OCI-LY7 (cell line): Measurements from ENCODE around the gene SERPINA1. TPM values are rescaled to one million over a fixed set of nuclear protein-coding genes. Genes with fewer than 3 reads are reported as not detected.

Experiments
- BruUV-seq: library from RNA; stranded (reverse); fragments of 400-500 nt; replicated peaks from 2 replicates; lab custom pipeline; 2021; lab: Mats Ljungman, UMichigan
- CTCF ChIA-PET: fragments of 300-600 bp; sonication (Branson Sonifier 250); formaldehyde crosslinking; loops from one replicate; lab custom pipeline; 2022; ENCODE audit warnings: antibody characterized with exemption; ENCODE audit not compliant: unreplicated experiment; lab: Charles Lee
- POLR2A ChIA-PET: fragments of 300-600 bp; sonication (Branson Sonifier 250); formaldehyde crosslinking; loops from one replicate; lab custom pipeline; 2022; ENCODE audit warnings: antibody characterized with exemption; lab: Charles Lee
- DNase-seq: peaks from one replicate; pipeline ENCODE4 v3.0.0-alpha.2; 2015; ENCODE audit warnings: low spot score
- H2AFZ ChIP-seq: fragments of 200-600 bp; sonication (generic), shearing (Covaris generic); 2 replicates; pipeline ENCODE4 v1.6.1; 2014; ENCODE audit warnings: mild to moderate bottlenecking, antibody characterized with exemption, low read length, moderate library complexity
- H3K27ac ChIP-seq: fragments of 200-600 bp; sonication (generic); 2 replicates; pipeline ENCODE4 v1.5.1; 2014; ENCODE audit warnings: mixed run types, low read depth, mild to moderate bottlenecking, moderate library complexity, low read length, inconsistent platforms; ENCODE audit not compliant: poor library complexity, severe bottlenecking
- H3K36me3 ChIP-seq: fragments of 200-600 bp; sonication (generic); 2 replicates; pipeline ENCODE4 v1.6.1; 2014; ENCODE audit warnings: mild to moderate bottlenecking, antibody characterized with exemption, low read length, moderate library complexity, mixed read lengths; ENCODE audit not compliant: insufficient read depth
- H3K4me1 ChIP-seq: fragments of 200-600 bp; sonication (generic); 2 replicates; pipeline ENCODE4 v1.5.1; 2014; ENCODE audit warnings: mild to moderate bottlenecking, low read length; ENCODE audit not compliant: insufficient read depth, poor library complexity, severe bottlenecking
- H3K4me2 ChIP-seq: fragments of 200-600 bp; sonication (generic); 2 replicates; pipeline ENCODE4 v1.6.1; 2014; ENCODE audit warnings: mild to moderate bottlenecking, low read length
- H3K4me3 ChIP-seq: fragments of 200-600 bp; sonication (generic); 2 replicates; pipeline ENCODE4 v1.5.1; 2014; ENCODE audit warnings: mild to moderate bottlenecking, low read depth, low read length; ENCODE audit not compliant: poor library complexity, severe bottlenecking
- H3K79me2 ChIP-seq: fragments of 200-600 bp; sonication (generic); 2 replicates; pipeline ENCODE4 v1.6.1; 2016; ENCODE audit warnings: low read depth, mild to moderate bottlenecking, low read length, moderate library complexity, mixed read lengths; ENCODE audit not compliant: insufficient read depth
- H3K9me2 ChIP-seq: fragments of 200-600 bp; sonication (generic); 2 replicates; pipeline ENCODE4 v1.6.1; 2016; ENCODE audit warnings: mild to moderate bottlenecking, low read length, mixed read lengths; ENCODE audit not compliant: insufficient read depth
- H3K9me3 ChIP-seq: fragments of 200-600 bp; sonication (generic); 2 replicates; pipeline ENCODE4 v1.6.1; 2014; ENCODE audit warnings: mild to moderate bottlenecking, mixed run types, low read length, mixed read lengths
- H4K20me1 ChIP-seq: fragments of 200-600 bp; sonication (generic); 2 replicates; pipeline ENCODE4 v1.6.1; 2014; ENCODE audit warnings: mild to moderate bottlenecking, antibody characterized with exemption, low read length, moderate library complexity, mixed read lengths; ENCODE audit not compliant: insufficient read depth
- EZH2phosphoT487 ChIP-seq: fragments of 200-600 bp; sonication (generic); IDR thresholded peaks from 2 replicates; pipeline ENCODE4 v1.6.1; 2018; ENCODE audit warnings: low read depth, borderline replicate concordance, mild to moderate bottlenecking, mixed run types, antibody characterized with exemption, low read length, moderate library complexity, mixed read lengths
- intact Hi-C: fragments of 100-400 bp; cut with micrococcal nuclease; formaldehyde crosslinking; loops from one replicate; pipeline ENCODE4 v1.10.0; 2022; ENCODE audit not compliant: unreplicated experiment
- total RNA-seq, 2 experiments: library from RNA; depleted of rRNA in 1 of 2; stranded (reverse); fragments of >200 nt in 1 of 2; shearing (Covaris generic) in 1 of 2; gene quantifications; 2 replicates each; pipeline ENCODE4 v1.2.3, GENCODE V29; 2014 to 2022
- TF ChIP-seq, protein P1 (sequence below): fragments of 200-600 bp; sonication (generic); conservative IDR thresholded peaks from 2 replicates; pipeline ENCODE4 v1.5.1; 2014; ENCODE audit warnings: mild to moderate bottlenecking, antibody characterized with exemption, low read length, moderate library complexity, mixed read lengths

SERPINA1 gene
- total RNA-seq, 2 experiments from 2014 or later = not detected

DNA sequence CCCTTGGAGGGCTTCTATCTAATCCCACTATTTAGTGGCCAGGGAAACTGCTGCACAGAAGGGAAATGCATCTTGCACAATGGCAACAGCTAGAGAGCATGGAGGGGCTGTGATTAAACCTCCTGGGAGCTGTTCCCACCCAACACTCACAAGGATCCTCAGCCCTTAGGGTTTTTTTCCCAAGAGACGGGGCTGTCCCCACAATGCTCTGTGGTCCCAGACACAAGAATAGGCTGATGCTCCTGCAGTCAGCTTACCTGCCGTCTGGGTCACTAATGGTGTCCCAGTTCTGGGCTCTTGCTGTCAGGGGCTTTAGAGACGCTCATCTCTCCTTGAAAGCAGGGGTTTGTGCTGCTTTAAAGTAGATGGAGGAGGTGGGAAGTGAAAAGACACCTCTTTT, 4.6 kb downstream of the SERPINA1 start:
- CTCF ChIA-PET = no interaction called here
- Histone ChIP-seq H3K9me2 (no peaks in the 10 kb centered on the region), H3K4me3 (no peak overlapping the region), H3K4me1 (no peaks in the 10 kb centered on the region), H2AFZ (no peak overlapping the region), H4K20me1 (no peaks in the 10 kb centered on the region), H3K27ac (no peak overlapping the region), H3K79me2 (no peaks in the 10 kb centered on the region), H3K36me3 (no peaks in the 10 kb centered on the region), H3K4me2 (no peak overlapping the region), H3K9me3 (no peaks in the 10 kb centered on the region)
- no TSS peak for BruUV-seq
- intact Hi-C loops = no loop called here
- POLR2A ChIA-PET = interaction anchor here (0.5 kb wide), 1 partner anchor 1181 kb away, joined by 5 read pairs; no protein-coding TSS in a partner anchor
- TF ChIP-seq, protein P1, sequence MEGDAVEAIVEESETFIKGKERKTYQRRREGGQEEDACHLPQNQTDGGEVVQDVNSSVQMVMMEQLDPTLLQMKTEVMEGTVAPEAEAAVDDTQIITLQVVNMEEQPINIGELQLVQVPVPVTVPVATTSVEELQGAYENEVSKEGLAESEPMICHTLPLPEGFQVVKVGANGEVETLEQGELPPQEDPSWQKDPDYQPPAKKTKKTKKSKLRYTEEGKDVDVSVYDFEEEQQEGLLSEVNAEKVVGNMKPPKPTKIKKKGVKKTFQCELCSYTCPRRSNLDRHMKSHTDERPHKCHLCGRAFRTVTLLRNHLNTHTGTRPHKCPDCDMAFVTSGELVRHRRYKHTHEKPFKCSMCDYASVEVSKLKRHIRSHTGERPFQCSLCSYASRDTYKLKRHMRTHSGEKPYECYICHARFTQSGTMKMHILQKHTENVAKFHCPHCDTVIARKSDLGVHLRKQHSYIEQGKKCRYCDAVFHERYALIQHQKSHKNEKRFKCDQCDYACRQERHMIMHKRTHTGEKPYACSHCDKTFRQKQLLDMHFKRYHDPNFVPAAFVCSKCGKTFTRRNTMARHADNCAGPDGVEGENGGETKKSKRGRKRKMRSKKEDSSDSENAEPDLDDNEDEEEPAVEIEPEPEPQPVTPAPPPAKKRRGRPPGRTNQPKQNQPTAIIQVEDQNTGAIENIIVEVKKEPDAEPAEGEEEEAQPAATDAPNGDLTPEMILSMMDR = no peak
- TF ChIP-seq EZH2phosphoT487 = no peak
- DNase-seq = no peak

DNA sequence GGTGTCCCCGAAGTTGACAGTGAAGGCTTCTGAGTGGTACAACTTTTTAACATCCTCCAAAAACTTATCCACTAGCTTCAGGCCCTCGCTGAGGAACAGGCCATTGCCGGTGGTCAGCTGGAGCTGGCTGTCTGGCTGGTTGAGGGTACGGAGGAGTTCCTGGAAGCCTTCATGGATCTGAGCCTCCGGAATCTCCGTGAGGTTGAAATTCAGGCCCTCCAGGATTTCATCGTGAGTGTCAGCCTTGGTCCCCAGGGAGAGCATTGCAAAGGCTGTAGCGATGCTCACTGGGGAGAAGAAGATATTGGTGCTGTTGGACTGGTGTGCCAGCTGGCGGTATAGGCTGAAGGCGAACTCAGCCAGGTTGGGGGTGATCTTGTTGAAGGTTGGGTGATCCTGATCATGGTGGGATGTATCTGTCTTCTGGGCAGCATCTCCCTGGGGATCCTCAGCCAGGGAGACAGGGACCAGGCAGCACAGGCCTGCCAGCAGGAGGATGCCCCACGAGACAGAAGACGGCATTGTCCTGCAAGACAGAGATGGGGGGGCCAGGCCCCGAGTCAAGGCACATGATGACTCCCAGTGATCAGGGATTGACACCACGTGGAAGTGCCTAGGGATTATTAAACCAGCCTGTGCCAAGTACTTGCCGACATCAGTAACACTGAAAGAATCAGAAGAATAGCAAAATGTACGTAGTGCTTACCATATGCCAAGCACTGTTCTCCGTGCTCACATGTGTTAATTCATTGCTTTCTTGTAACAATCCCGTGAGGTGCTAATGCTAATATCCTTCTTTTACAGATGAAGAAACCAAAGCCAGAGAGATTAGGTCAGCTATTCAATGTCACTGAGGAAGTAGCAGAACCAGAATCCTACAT, 5.4 kb downstream of the SERPINA1 start:
- no peaks in the 10 kb centered on the region for H3K4me1 ChIP-seq
- POLR2A ChIA-PET = no interaction called here
- H3K79me2 ChIP-seq = no peaks in the 10 kb centered on the region
- no peaks in the 10 kb centered on the region for H3K9me2 ChIP-seq
- CTCF ChIA-PET = no interaction called here
- H4K20me1 ChIP-seq = no peaks in the 10 kb centered on the region
- no peaks in the 10 kb centered on the region for H3K36me3 ChIP-seq
- H3K27ac ChIP-seq = no peak overlapping the region
- BruUV-seq = no TSS peak
- H2AFZ ChIP-seq = no peak overlapping the region
- no peak overlapping the region for H3K4me2 ChIP-seq
- no peak overlapping the region for H3K4me3 ChIP-seq
- TF ChIP-seq EZH2phosphoT487 = no peak
- TF ChIP-seq, protein P1 = no peak
- intact Hi-C loops = no loop called here
- H3K9me3 ChIP-seq = no peaks in the 10 kb centered on the region
- DNase-seq = no peak

DNA sequence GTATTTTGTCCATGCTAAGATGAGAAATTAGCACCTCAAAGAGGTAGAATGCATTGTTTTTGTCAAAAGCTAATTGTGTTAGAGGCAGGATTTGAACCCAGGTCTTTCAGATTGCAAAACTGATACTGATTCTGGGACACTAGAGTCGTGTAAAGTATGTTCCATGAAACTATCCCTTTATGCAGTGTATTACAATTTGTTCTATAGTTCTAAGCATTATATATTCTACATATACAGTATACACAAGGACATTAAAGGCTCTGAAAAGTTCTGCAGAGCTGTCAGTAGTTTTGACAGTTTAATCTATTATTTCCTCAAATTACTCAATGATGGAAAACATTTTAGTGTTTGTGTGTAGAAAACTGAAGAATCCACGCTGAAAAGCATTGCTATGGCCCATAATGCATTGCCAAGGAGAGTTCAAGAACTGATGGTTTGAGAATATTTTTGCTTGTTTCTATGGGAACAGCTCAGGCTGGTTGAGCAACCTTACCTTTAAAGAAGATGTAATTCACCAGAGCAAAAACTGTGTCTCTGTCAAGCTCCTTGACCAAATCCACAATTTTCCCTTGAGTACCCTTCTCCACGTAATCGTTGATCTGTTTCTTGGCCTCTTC, 6.2 kb downstream of the SERPINA1 start:
- BruUV-seq = no TSS peak
- Histone ChIP-seq H3K4me3 (no peak overlapping the region), H4K20me1 (no peaks in the 10 kb centered on the region), H3K9me3 (no peaks in the 10 kb centered on the region), H3K79me2 (no peaks in the 10 kb centered on the region), H3K36me3 (no peaks in the 10 kb centered on the region), H3K4me1 (no peaks in the 10 kb centered on the region), H3K4me2 (no peak overlapping the region), H3K27ac (no peak overlapping the region), H3K9me2 (no peaks in the 10 kb centered on the region), H2AFZ (no peak overlapping the region)
- ChIA-PET CTCF (no interaction called here), POLR2A (no interaction called here)
- intact Hi-C loops = no loop called here
- DNase-seq = no peak
- TF ChIP-seq, protein P1 = no peak
- no peak for TF ChIP-seq EZH2phosphoT487
